Activated T-cell treated with anti-CD3 and anti-CD28 coated beads, Interleukin-2, amount 50 U/mL, for 24 hours (primary cell): Measurements from ENCODE around the gene KCNH3.

Experiments
- DNase-seq: peaks from one replicate; pipeline ENCODE4 v3.0.0-alpha.2; 2020
- H3K27ac Mint-ChIP-seq: 2 replicates; pipeline ENCODE4 v1.8.0; 2020; ENCODE audit warnings: mild to moderate bottlenecking, mixed read lengths
- H3K27me3 Mint-ChIP-seq: 2 replicates; pipeline ENCODE4 v1.8.0; 2020; ENCODE audit warnings: mixed read lengths
- H3K36me3 Mint-ChIP-seq: 2 replicates; pipeline ENCODE4 v1.8.0; 2020; ENCODE audit warnings: low read depth, mixed read lengths
- H3K4me1 Mint-ChIP-seq: 2 replicates; pipeline ENCODE4 v1.8.0; 2020; ENCODE audit warnings: low read depth, mixed read lengths
- H3K4me3 Mint-ChIP-seq: 2 replicates; pipeline ENCODE4 v1.8.0; 2020; ENCODE audit warnings: mild to moderate bottlenecking, moderate library complexity, mixed read lengths
- H3K9me3 Mint-ChIP-seq: 2 replicates; pipeline ENCODE4 v1.8.0; 2020; ENCODE audit warnings: mixed read lengths

The KCNH3 gene

GRCh38 chr12:49568442-49569162 is 29.8 kb downstream of the KCNH3 start:
- peaks cover 54% of the 10 kb centered on the region for H3K4me1 Mint-ChIP-seq
- DNase-seq = no peak
- peaks cover 58% of the 10 kb centered on the region for H3K36me3 Mint-ChIP-seq
- peak overlapping the region; percentile 97 for H3K4me3 Mint-ChIP-seq
- H3K27me3 Mint-ChIP-seq = no peaks in the 10 kb centered on the region
- peak overlapping the region; percentile 99 for H3K27ac Mint-ChIP-seq
- no peaks in the 10 kb centered on the region for H3K9me3 Mint-ChIP-seq

GRCh38 chr12:49577589-49578315 is 38.9 kb downstream of the KCNH3 start:
- peaks cover 51% of the 10 kb centered on the region for H3K36me3 Mint-ChIP-seq
- H3K9me3 Mint-ChIP-seq = no peaks in the 10 kb centered on the region
- H3K4me3 Mint-ChIP-seq = no peak overlapping the region
- H3K4me1 Mint-ChIP-seq = peaks cover 21% of the 10 kb centered on the region
- H3K27me3 Mint-ChIP-seq = no peaks in the 10 kb centered on the region
- no peak for DNase-seq
- no peak overlapping the region for H3K27ac Mint-ChIP-seq

GRCh38 chr12:49578471-49579112 is 39.8 kb downstream of the KCNH3 start:
- H3K4me3 Mint-ChIP-seq = no peak overlapping the region
- no peaks in the 10 kb centered on the region for H3K9me3 Mint-ChIP-seq
- no peak for DNase-seq
- peaks cover 21% of the 10 kb centered on the region for H3K4me1 Mint-ChIP-seq
- H3K36me3 Mint-ChIP-seq = peaks cover 53% of the 10 kb centered on the region
- H3K27ac Mint-ChIP-seq = no peak overlapping the region
- no peaks in the 10 kb centered on the region for H3K27me3 Mint-ChIP-seq

- Mint-ChIP-seq H3K4me1 (peaks cover 21% of the 10 kb centered on the region), H3K9me3 (no peaks in the 10 kb centered on the region), H3K27ac (peak overlapping the region; percentile 42), H3K4me3 (no peak overlapping the region), H3K27me3 (no peaks in the 10 kb centered on the region), H3K36me3 (peaks cover 52% of the 10 kb centered on the region)
- peak; percentile 58 for DNase-seq
Observed at GRCh38 chr12:49580572-49581535, 42.0 kb downstream of the KCNH3 start.

GRCh38 chr12:49582201-49582600 is 43.4 kb downstream of the KCNH3 start:
- Mint-ChIP-seq H3K36me3 (peaks cover 50% of the 10 kb centered on the region), H3K9me3 (no peaks in the 10 kb centered on the region), H3K27me3 (no peaks in the 10 kb centered on the region), H3K27ac (peak overlapping the region; percentile 8), H3K4me3 (no peak overlapping the region), H3K4me1 (peaks cover 21% of the 10 kb centered on the region)
- no peak for DNase-seq

GRCh38 chr12:49582850-49583249 is 44.0 kb downstream of the KCNH3 start:
- Mint-ChIP-seq H3K4me3 (no peak overlapping the region), H3K36me3 (peaks cover 57% of the 10 kb centered on the region), H3K27me3 (no peaks in the 10 kb centered on the region), H3K4me1 (peaks cover 21% of the 10 kb centered on the region), H3K9me3 (no peaks in the 10 kb centered on the region), H3K27ac (no peak overlapping the region)
- no peak for DNase-seq

- Mint-ChIP-seq H3K36me3 (peaks cover 59% of the 10 kb centered on the region), H3K27me3 (no peaks in the 10 kb centered on the region), H3K27ac (no peak overlapping the region), H3K4me1 (peaks cover 21% of the 10 kb centered on the region), H3K4me3 (no peak overlapping the region), H3K9me3 (no peaks in the 10 kb centered on the region)
- no peak for DNase-seq
Observed at GRCh38 chr12:49583366-49584094, 44.7 kb downstream of the KCNH3 start.

- DNase-seq = no peak
- Mint-ChIP-seq H3K36me3 (peaks cover 58% of the 10 kb centered on the region), H3K4me3 (no peak overlapping the region), H3K4me1 (peaks cover 21% of the 10 kb centered on the region), H3K9me3 (no peaks in the 10 kb centered on the region), H3K27me3 (no peaks in the 10 kb centered on the region), H3K27ac (no peak overlapping the region)
Observed at GRCh38 chr12:49584591-49584990, 45.8 kb downstream of the KCNH3 start.

- H3K36me3 Mint-ChIP-seq = peaks cover 62% of the 10 kb centered on the region
- H3K4me1 Mint-ChIP-seq = peaks cover 15% of the 10 kb centered on the region
- no peaks in the 10 kb centered on the region for H3K27me3 Mint-ChIP-seq
- no peak for DNase-seq
- H3K4me3 Mint-ChIP-seq = no peak overlapping the region
- no peak overlapping the region for H3K27ac Mint-ChIP-seq
- peaks cover 3% of the 10 kb centered on the region for H3K9me3 Mint-ChIP-seq
Observed at GRCh38 chr12:49585477-49586459, 46.9 kb downstream of the KCNH3 start.

- DNase-seq = no peak
- Mint-ChIP-seq H3K4me1 (peaks cover 3% of the 10 kb centered on the region), H3K4me3 (no peak overlapping the region), H3K36me3 (peaks cover 65% of the 10 kb centered on the region), H3K27me3 (no peaks in the 10 kb centered on the region), H3K9me3 (peaks cover 3% of the 10 kb centered on the region), H3K27ac (no peak overlapping the region)
Observed at GRCh38 chr12:49587174-49587908, 48.5 kb downstream of the KCNH3 start.

- no peak overlapping the region for H3K27ac Mint-ChIP-seq
- no peaks in the 10 kb centered on the region for H3K27me3 Mint-ChIP-seq
- no peak for DNase-seq
- H3K4me3 Mint-ChIP-seq = no peak overlapping the region
- no peaks in the 10 kb centered on the region for H3K4me1 Mint-ChIP-seq
- peaks cover 57% of the 10 kb centered on the region for H3K36me3 Mint-ChIP-seq
- peaks cover 3% of the 10 kb centered on the region for H3K9me3 Mint-ChIP-seq
Observed at GRCh38 chr12:49588281-49588680, 49.5 kb downstream of the KCNH3 start.

GRCh38 chr12:49588721-49589516 is 50.1 kb downstream of the KCNH3 start:
- Mint-ChIP-seq H3K4me1 (no peaks in the 10 kb centered on the region), H3K27me3 (no peaks in the 10 kb centered on the region), H3K27ac (no peak overlapping the region), H3K36me3 (peaks cover 51% of the 10 kb centered on the region), H3K4me3 (no peak overlapping the region), H3K9me3 (peaks cover 3% of the 10 kb centered on the region)
- DNase-seq = no peak
